ENCODE results near the gene GPANK1. TPM values are rescaled to one million over a fixed set of nuclear protein-coding genes. Genes with fewer than 3 reads are reported as not detected.

GPANK1 gene
- polyA plus RNA-seq, 3 donors, result 26.2 to 33.9 (median 33.8) TPM

- no peak for DNase-seq
Measured at GRCh38 chr6:31693535-31693934, 28.7 kb upstream of the GPANK1 start.

- no peak for DNase-seq
Measured at GRCh38 chr6:31692886-31693285, 28.1 kb upstream of the GPANK1 start.

GRCh38 chr6:31692353-31692752 is 27.6 kb upstream of the GPANK1 start:
- DNase-seq, result no peak

GRCh38 chr6:31691564-31692108 is 26.8 kb upstream of the GPANK1 start:
- DNase-seq, result no peak

GRCh38 chr6:31691078-31691463 is 26.3 kb upstream of the GPANK1 start:
- no peak for DNase-seq

- no peak for DNase-seq
Measured at GRCh38 chr6:31690231-31691077, 25.7 kb upstream of the GPANK1 start.

GRCh38 chr6:31689249-31690110 is 24.7 kb upstream of the GPANK1 start:
- DNase-seq, result no peak

GRCh38 chr6:31687860-31688693 is 23.3 kb upstream of the GPANK1 start:
- no peak for DNase-seq

- DNase-seq, result no peak
Measured at GRCh38 chr6:31687321-31687720, 22.5 kb upstream of the GPANK1 start.

GRCh38 chr6:31686483-31686882 is 21.7 kb upstream of the GPANK1 start:
- no peak for DNase-seq

GRCh38 chr6:31683591-31683990 is 18.8 kb upstream of the GPANK1 start:
- DNase-seq, result no peak

GRCh38 chr6:31681135-31681671 is 16.4 kb upstream of the GPANK1 start:
- no peak for DNase-seq

GRCh38 chr6:31680226-31681134 is 15.7 kb upstream of the GPANK1 start, which contains the start of gene LY6G5C:
LY6G5C (minus strand) TSS chr6:31681067; CDS start chr6:31680373, 694 bp downstream.
- DNase-seq, result peak; percentile 89

- no peak for DNase-seq
Measured at GRCh38 chr6:31677955-31678354, 13.2 kb upstream of the GPANK1 start.

- DNase-seq, result no peak
Measured at GRCh38 chr6:31676904-31677303, 12.1 kb upstream of the GPANK1 start.

GRCh38 chr6:31676322-31676903 is 11.6 kb upstream of the GPANK1 start:
- no peak for DNase-seq

- DNase-seq, result no peak
Measured at GRCh38 chr6:31669676-31670075, 4.9 kb upstream of the GPANK1 start, which contains the start of gene LY6G5B. LY6G5B (plus strand) TSS chr6:31669976; CDS start chr6:31670951, 975 bp downstream.

- peak; percentile 34 for DNase-seq
Measured at GRCh38 chr6:31666337-31666965, 1.7 kb upstream of the GPANK1 start.
